Measurements from ENCODE around the gene EPHB2.

DNA sequence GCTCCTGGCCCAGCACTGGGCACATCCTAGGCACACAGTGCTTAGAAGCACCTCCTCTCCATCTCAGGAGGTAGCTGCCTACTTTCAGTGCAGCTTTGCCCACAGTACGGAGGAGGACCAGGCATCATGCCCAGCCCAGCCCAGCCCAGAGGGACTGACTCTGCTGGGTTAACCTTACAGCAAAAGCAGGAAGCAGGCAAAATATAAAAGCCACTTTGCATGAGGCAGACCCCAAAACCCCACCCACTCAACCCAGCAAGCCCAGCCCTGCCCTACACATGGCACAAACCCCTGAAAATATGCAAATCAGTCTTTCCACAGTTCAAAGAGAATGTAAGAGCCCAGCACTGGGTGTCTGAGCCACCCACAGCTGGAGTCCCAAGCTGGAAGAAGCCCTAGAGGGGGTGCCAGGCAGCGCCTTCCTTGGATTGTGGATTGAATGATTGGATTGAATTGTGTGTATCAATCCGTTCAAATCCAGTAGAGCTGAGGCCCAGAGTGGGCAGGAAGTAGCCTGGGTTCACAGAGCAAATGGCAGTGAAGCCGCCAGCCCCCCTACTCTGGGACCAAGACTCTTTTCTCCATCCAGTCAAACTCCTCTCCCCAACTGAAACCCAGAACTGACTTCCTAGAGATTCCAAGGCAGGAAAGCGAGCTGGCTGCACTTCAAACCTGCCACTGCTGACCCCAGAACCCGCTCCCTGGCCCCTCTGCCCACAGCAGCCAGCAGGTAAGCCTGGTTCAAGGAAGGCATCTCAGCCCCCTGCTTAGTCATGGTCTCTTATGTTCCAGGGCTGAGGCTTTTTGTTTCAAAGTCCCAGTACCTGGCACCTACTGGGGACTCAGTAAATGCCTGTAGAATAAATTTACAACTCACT, 144.3 kb downstream of the EPHB2 start:
- TF ChIP-seq, protein P1, sequence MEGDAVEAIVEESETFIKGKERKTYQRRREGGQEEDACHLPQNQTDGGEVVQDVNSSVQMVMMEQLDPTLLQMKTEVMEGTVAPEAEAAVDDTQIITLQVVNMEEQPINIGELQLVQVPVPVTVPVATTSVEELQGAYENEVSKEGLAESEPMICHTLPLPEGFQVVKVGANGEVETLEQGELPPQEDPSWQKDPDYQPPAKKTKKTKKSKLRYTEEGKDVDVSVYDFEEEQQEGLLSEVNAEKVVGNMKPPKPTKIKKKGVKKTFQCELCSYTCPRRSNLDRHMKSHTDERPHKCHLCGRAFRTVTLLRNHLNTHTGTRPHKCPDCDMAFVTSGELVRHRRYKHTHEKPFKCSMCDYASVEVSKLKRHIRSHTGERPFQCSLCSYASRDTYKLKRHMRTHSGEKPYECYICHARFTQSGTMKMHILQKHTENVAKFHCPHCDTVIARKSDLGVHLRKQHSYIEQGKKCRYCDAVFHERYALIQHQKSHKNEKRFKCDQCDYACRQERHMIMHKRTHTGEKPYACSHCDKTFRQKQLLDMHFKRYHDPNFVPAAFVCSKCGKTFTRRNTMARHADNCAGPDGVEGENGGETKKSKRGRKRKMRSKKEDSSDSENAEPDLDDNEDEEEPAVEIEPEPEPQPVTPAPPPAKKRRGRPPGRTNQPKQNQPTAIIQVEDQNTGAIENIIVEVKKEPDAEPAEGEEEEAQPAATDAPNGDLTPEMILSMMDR (IDR thresholded peaks at IDR 0.05), result no peak
- TF ChIP-seq, protein P2, sequence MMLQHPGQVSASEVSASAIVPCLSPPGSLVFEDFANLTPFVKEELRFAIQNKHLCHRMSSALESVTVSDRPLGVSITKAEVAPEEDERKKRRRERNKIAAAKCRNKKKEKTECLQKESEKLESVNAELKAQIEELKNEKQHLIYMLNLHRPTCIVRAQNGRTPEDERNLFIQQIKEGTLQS (CRISPR knock-in tag; conservative IDR thresholded peaks at IDR 0.05), result no peak
- TF ChIP-seq TCF7 (CRISPR knock-in tag; IDR thresholded peaks at IDR 0.05; ENCODE audit: low read depth) (no peak), RORB (CRISPR knock-in tag; IDR thresholded peaks at IDR 0.05) (no peak), JAZF1 (CRISPR knock-in tag; IDR thresholded peaks at IDR 0.05) (no peak), ZBTB21 (CRISPR knock-in tag; IDR thresholded peaks at IDR 0.05; ENCODE audit: borderline replicate concordance) (no peak), NR2C2 (CRISPR knock-in tag; IDR thresholded peaks at IDR 0.05) (no peak)
- TF ChIP-seq, protein P3, sequence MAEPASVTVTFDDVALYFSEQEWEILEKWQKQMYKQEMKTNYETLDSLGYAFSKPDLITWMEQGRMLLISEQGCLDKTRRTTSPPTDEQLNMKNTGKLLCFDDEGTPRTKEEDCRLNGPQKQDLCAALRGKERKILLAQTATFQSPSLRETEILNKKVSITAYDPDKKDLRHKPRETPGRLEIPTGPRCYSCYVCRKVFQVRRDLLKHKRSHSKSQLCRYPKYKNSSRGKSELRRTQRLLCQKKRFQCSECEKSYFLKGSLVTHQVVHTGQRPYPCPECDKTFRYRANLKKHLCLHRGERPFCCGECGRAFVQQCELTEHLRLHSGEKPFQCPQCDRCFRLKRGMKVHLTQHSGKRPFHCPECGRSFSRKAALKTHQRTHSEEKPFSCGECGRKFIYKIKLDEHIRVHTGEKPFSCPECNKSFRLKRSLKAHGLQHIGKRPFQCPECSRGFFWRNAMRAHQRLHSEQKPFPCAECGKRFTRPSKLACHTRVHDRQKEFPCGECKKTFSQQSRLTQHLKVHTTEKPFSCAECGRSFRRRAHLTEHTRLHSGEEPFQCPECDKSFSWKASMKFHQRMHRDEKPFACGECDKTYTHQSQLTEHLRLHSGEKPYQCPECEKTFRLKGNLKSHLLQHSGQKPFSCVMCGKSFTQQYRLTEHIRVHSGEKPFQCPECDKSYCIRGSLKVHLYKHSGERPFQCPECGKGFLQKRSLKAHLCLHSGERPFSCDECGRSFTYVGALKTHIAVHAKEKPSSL (CRISPR knock-in tag; conservative IDR thresholded peaks at IDR 0.05), result no peak
- TF ChIP-seq, protein P4, sequence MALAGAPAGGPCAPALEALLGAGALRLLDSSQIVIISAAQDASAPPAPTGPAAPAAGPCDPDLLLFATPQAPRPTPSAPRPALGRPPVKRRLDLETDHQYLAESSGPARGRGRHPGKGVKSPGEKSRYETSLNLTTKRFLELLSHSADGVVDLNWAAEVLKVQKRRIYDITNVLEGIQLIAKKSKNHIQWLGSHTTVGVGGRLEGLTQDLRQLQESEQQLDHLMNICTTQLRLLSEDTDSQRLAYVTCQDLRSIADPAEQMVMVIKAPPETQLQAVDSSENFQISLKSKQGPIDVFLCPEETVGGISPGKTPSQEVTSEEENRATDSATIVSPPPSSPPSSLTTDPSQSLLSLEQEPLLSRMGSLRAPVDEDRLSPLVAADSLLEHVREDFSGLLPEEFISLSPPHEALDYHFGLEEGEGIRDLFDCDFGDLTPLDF (CRISPR knock-in tag; IDR thresholded peaks at IDR 0.05), result no peak
- TF ChIP-seq, protein P5, sequence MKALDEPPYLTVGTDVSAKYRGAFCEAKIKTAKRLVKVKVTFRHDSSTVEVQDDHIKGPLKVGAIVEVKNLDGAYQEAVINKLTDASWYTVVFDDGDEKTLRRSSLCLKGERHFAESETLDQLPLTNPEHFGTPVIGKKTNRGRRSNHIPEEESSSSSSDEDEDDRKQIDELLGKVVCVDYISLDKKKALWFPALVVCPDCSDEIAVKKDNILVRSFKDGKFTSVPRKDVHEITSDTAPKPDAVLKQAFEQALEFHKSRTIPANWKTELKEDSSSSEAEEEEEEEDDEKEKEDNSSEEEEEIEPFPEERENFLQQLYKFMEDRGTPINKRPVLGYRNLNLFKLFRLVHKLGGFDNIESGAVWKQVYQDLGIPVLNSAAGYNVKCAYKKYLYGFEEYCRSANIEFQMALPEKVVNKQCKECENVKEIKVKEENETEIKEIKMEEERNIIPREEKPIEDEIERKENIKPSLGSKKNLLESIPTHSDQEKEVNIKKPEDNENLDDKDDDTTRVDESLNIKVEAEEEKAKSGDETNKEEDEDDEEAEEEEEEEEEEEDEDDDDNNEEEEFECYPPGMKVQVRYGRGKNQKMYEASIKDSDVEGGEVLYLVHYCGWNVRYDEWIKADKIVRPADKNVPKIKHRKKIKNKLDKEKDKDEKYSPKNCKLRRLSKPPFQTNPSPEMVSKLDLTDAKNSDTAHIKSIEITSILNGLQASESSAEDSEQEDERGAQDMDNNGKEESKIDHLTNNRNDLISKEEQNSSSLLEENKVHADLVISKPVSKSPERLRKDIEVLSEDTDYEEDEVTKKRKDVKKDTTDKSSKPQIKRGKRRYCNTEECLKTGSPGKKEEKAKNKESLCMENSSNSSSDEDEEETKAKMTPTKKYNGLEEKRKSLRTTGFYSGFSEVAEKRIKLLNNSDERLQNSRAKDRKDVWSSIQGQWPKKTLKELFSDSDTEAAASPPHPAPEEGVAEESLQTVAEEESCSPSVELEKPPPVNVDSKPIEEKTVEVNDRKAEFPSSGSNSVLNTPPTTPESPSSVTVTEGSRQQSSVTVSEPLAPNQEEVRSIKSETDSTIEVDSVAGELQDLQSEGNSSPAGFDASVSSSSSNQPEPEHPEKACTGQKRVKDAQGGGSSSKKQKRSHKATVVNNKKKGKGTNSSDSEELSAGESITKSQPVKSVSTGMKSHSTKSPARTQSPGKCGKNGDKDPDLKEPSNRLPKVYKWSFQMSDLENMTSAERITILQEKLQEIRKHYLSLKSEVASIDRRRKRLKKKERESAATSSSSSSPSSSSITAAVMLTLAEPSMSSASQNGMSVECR (CRISPR knock-in tag; IDR thresholded peaks at IDR 0.05; ENCODE audit: borderline replicate concordance), result no peak
- TF ChIP-seq, protein P6, sequence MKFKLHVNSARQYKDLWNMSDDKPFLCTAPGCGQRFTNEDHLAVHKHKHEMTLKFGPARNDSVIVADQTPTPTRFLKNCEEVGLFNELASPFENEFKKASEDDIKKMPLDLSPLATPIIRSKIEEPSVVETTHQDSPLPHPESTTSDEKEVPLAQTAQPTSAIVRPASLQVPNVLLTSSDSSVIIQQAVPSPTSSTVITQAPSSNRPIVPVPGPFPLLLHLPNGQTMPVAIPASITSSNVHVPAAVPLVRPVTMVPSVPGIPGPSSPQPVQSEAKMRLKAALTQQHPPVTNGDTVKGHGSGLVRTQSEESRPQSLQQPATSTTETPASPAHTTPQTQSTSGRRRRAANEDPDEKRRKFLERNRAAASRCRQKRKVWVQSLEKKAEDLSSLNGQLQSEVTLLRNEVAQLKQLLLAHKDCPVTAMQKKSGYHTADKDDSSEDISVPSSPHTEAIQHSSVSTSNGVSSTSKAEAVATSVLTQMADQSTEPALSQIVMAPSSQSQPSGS (CRISPR knock-in tag; IDR thresholded peaks at IDR 0.05; ENCODE audit: borderline replicate concordance, low read depth), result no peak
- TF ChIP-seq, protein P7, sequence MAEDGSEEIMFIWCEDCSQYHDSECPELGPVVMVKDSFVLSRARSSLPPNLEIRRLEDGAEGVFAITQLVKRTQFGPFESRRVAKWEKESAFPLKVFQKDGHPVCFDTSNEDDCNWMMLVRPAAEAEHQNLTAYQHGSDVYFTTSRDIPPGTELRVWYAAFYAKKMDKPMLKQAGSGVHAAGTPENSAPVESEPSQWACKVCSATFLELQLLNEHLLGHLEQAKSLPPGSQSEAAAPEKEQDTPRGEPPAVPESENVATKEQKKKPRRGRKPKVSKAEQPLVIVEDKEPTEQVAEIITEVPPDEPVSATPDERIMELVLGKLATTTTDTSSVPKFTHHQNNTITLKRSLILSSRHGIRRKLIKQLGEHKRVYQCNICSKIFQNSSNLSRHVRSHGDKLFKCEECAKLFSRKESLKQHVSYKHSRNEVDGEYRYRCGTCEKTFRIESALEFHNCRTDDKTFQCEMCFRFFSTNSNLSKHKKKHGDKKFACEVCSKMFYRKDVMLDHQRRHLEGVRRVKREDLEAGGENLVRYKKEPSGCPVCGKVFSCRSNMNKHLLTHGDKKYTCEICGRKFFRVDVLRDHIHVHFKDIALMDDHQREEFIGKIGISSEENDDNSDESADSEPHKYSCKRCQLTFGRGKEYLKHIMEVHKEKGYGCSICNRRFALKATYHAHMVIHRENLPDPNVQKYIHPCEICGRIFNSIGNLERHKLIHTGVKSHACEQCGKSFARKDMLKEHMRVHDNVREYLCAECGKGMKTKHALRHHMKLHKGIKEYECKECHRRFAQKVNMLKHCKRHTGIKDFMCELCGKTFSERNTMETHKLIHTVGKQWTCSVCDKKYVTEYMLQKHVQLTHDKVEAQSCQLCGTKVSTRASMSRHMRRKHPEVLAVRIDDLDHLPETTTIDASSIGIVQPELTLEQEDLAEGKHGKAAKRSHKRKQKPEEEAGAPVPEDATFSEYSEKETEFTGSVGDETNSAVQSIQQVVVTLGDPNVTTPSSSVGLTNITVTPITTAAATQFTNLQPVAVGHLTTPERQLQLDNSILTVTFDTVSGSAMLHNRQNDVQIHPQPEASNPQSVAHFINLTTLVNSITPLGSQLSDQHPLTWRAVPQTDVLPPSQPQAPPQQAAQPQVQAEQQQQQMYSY (CRISPR knock-in tag; IDR thresholded peaks at IDR 0.05), result no peak
